22Rv1 (cell line): ENCODE data around the gene SYNE1.

ENCODE experiments used
- CTCF ChIP-seq: fragments of 450-650 bp; IDR thresholded peaks from 2 replicates; pipeline ENCODE4 v1.5.1; 2017; ENCODE audit warnings: mild to moderate bottlenecking
- ZFX ChIP-seq: fragments of 450-650 bp; IDR thresholded peaks from 2 replicates; pipeline ENCODE4 v1.6.1; 2017; ENCODE audit warnings: antibody characterized with exemption, borderline replicate concordance

DNA sequence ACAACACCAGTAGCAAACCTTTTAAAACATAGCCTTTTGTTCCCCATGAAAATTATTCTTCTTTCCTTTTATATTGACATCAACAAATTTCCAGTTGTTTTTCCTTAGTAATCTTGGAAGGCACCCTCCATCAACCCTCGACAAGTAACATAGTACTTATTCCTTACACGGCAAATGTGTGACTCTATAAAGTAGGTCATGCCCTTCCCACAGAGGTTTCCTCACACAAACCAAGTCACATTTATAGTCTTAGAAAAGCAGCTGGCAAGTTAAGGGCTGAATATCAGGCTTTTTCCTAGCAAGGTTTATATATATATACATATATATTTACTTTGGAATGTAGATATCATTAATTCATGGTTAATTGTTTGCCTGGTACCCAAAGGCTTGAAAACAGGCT lies 371.5 kb downstream of the SYNE1 start:
- TF ChIP-seq CTCF (no peak), ZFX (no peak)
